Measurements from ENCODE around the gene CTCFL.
A peak's percentile ranks its signal among the peaks of the same experiment; 100 is the strongest.
"Not testable (repeated sequence)": the region's sequence is repeated elsewhere in the genome, so short reads cannot be mapped to it uniquely, and the experiment has no call there.

Gene CTCFL

DNA sequence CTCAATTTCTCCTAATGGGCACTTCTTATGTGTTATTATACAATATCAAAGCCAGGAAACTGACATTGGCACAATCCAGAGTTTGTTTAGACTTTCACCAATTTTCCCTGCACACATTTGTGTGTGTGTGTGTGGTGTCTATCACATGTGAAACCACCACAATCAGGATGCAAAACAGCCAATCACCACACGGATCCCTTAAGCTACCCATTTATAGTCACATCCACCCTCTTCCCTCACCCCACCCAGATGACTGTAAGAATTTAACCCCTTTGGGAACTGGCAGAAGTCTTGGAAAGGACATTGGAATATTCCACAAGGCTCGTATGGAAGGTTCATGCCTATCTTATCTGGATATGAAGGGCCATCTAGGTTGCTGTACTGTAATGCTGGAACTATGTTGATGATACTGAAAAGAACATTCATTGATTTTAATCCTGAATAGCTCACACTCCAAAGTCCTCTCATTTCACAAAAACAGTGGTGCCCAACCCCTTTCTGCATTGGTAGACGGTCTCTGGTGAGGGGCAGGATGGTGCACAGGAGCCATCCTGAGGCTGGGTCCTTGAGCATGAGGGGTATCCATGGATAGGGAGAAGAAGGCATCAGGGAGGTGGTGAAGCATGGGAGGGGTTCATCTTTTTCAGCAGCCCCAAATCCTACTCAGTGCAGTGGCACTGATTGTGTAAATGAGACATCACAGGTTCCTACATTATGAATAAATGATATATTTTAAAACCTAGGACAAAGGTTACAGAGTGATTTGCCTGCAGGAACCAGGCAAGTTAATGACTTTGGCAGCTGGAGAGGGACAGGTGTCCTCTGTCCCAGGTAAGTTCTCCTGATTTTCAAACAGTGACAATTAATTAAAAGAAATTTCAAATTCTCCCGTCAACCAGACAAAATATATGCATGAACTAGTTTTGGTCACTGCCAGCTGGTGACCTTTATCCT is 12.1 kb upstream of the CTCFL start:
- no peak for DNase-seq

DNA sequence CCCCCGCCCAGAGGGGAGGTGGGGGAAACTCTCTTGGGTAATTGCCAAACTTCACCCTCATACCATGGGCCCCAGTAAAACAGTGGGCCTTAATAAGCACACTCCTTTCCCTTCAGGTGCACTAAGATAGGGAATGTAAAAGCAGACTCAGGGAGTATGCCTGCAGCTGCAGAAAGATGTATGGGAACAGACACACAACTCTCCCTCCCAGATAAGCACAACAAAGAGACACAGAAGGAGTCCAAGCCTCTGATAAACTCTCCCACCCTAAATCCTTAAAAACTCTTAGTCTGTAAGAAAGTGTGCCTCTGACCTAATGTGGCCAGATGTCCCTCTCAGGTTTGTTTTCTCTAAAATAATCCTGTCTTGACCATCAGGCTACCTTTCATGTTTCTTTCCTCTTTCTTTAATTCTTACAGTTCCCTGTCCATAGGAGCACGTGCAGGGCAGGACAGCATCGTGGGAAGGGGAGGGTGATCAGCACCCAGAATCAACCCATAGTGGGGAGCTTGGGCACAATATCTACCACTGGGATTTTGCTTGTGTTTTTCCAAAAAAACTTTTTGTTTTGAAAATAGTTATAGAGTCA is 11.3 kb upstream of the CTCFL start:
- DNase-seq: no peak

DNA sequence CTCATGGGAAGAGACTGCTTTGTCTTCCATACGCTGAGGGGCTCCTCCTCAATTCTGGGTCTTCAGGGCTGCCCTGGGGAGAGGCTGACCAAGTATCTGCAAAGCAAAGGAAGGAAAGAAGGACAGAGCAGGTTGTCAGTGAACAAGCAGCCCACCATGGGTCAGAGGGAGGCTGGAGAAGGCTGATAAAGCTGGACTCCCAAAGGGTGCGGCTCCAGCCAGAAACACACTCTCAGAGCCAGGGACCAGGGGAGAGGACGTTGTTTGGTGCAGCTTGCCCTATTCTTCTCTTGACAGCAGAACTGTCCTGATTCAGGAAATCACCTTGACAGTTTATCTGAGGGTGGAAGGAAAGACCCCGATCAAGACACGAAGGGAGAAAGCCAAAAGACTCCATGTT is 10.4 kb upstream of the CTCFL start:
- no peak for DNase-seq

DNA sequence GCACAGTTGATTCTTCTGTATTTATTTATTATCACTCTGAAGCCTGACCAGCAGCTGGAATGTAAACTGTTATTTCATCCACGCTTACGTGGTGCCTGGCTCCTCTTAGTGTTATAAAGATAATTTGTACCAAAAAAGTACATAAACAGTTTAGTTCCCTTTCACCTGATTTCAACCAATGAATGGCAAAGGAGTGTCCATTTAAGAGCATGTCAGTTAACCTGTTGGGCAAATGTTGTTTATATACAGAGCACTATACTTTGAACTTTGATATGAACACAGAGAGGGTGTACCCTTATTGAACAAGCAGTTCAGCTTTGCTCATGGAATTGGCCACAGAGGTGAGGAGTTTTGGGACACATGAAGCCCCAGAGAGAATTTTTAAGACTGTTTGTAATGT is 7.2 kb upstream of the CTCFL start:
- no peak for DNase-seq

GRCh38 chr20:57530327-57530981 is 5.5 kb upstream of the CTCFL start:
- DNase-seq: no peak

DNA sequence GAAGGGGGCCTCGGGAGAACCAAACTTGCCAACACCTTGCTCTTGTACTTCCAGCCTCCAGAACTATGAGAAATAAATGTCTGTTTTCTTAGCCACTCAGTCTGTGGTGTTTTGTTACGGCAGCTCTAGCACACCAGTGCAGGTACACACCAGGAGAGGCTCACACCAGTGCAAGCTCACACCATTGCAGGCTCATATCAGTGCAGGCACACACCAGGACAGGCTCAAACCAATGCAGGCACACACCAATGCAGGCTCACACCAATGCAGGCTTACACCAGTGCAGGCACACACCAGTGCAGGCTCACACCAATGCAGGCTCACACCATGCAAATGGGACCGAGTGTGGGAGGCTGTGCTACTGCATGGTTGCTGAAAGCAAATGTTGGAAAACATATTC is 4.9 kb upstream of the CTCFL start:
- DNase-seq: no peak

- DNase-seq: no peak
These were observed 4.2 kb upstream of the CTCFL start for GRCh38 chr20:57529160-57529585.

DNA sequence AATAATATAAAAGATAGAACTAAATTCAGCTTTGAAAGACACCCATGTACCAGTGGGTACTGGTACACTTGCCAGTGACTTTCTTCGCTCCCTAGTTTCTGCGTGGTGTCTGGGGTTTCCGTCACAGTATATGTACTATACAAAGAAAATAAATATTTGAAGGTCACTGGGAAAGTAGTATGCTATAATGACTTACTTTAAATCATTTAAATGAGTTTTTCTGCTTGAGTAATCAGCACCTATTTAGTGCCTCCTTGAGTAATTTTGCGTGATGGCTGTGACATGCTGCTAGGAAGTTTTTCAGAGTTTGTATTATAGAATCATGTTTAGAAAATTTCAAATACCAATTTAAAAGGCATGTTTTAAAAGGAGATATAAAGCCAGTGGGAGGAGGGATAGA is 3.2 kb upstream of the CTCFL start:
- no peak for DNase-seq

- DNase-seq: no peak
These were observed 2.8 kb upstream of the CTCFL start for GRCh38 chr20:57527728-57528127.

DNA sequence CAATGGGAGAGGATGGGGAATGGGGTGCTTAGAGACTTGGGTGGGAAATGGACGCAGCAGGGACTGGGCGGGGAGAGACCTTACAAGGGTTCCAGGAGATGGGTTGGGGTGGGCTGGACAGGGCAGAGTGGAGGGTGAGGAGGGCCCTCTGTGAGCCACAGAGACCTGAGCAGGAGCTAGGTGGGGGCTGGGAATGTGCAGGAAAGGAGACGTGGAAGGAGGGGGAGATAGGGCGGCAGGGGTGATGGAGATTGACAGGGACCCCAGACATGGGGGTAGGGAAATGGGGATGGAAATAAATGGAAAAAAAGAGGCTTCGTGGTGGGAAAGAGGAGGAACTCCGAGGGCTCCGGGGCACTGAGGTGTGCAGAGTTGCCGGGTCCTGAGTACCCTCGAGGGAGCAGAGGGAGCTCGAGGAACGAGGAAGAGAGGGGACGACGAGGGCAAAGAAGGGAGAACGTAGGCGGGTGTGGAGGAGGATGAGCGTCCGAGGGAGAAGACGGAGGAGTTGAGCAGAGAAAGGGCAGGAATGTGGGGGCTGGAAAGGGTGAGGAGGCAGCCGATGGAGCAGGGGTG is 2.0 kb upstream of the CTCFL start:
- DNase-seq: no peak

- peak; percentile 7 for DNase-seq
These were observed 1.3 kb upstream of the CTCFL start for GRCh38 chr20:57526087-57526884.

GRCh38 chr20:57525328-57526086 is 567 bp upstream of the CTCFL start:
- no peak for DNase-seq

DNA sequence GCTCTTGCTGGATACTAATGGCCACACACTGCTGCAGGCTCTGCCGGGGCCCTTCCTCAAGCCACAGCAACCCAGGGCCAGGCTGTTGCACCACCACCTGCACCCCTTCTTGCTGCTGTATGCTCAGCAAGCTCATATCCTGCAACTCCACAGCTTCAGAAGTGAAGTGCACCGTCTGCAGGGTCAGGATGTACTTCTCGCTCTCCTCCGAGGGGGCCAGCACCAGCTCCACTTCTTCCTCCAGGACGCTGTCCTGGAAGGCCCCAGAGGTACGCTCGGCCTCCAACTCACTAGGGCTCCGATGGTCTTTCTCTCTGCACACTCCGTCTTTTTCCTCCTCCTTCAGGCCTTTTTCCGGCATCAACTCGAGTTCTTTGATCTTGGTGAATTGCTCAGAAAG is 1.2 kb downstream of the CTCFL start:
- DNase-seq: no peak

DNA sequence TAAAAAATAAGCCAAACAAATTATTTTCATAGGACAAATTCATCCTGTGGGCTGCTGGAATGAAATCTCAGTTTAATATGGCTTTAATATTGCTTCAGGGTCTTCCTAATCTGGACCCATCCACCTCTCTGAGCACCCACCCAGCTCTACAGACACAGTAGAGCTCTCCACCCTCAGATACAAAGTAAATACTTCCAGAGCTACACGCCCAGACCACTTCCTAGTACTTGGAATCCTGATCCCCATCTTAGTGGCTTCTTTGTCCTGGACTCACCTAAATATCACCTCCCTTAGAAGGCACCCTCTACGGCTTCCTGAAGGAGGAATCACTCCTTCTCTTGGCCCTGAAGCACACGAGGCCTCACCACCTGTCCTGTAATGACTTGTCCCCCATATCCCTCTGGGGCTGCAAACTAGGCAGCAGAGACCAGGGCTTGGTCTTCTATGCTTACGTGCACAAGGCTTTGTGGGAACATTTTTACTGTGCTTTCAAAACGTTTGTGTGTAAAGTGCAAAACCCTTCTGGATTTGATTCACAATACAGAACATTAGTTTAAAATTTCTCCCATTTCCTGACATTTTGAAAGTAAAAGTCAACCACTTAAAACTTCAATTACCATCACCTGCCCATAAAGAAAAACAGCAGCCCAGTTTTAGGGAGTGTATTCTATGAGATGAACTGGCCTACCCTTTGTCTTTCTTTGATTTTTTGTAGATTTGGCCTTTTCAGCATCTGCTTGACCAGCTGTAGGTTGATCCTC is 2.4 kb downstream of the CTCFL start:
- peak; percentile 66 for DNase-seq

- no peak for DNase-seq
These were observed 7.0 kb downstream of the CTCFL start for GRCh38 chr20:57517904-57518303.

- DNase-seq: peak; percentile 34
These were observed 10.6 kb downstream of the CTCFL start for GRCh38 chr20:57514273-57514751.

GRCh38 chr20:57513199-57513598 is 11.7 kb downstream of the CTCFL start:
- no peak for DNase-seq

- DNase-seq: no peak
These were observed 12.5 kb downstream of the CTCFL start for GRCh38 chr20:57512432-57512831.

- not testable (repeated sequence) for DNase-seq
These were observed 13.2 kb downstream of the CTCFL start for GRCh38 chr20:57511709-57512108.

GRCh38 chr20:57509665-57510237 is 15.2 kb downstream of the CTCFL start:
- DNase-seq: peak; percentile 10

GRCh38 chr20:57508831-57509230 is 16.1 kb downstream of the CTCFL start:
- no peak for DNase-seq

Data from activated CD4-positive, alpha-beta T cell treated with anti-CD3 and anti-CD28 coated beads, Interleukin-10, Interleukin-2, amounts not matched to agents 100 ng/mL and 50 ng/mL, durations not matched to agents 16 hours and 8 hours (primary cell).